K562 (cell line): Measurements from ENCODE around the gene GOLIM4. TPM values are rescaled to one million over a fixed set of nuclear protein-coding genes. Genes with fewer than 3 reads are reported as not detected.

ENCODE experiments used
- ATF4 ChIP-seq: fragments of 450-650 bp; formaldehyde crosslinking; IDR thresholded peaks from 2 replicates; pipeline ENCODE4 v1.4.0; 2022; ENCODE audit warnings: mild to moderate bottlenecking, moderate library complexity
- CEBPZ ChIP-seq: fragments of 150-350 bp; IDR thresholded peaks from 2 replicates; pipeline ENCODE4 v1.6.1; 2014; ENCODE audit warnings: low read depth, mild to moderate bottlenecking, low read length, borderline replicate concordance
- DDX20 ChIP-seq: fragments of 450-650 bp; IDR thresholded peaks from 2 replicates; pipeline ENCODE4 v1.6.1; 2016; ENCODE audit warnings: missing genetic modification characterization, low read depth, mild to moderate bottlenecking, missing compliant biosample characterization, moderate library complexity
- DLX4 ChIP-seq: fragments of 250-450 bp; sonication (Bioruptor Pico); IDR thresholded peaks from 2 replicates; pipeline ENCODE4 v1.6.1; 2021; ENCODE audit warnings: mild to moderate bottlenecking
- FOXA3 ChIP-seq, 2 experiments: fragments of 450-650 bp in 1 of 2; sonication (generic) in 1 of 2; formaldehyde crosslinking; IDR thresholded peaks in 1 of 2; conservative IDR thresholded peaks in 1 of 2; 2 replicates each; pipeline versions ENCODE4 v1.4.0 to v1.8.0; 2020 to 2022; ENCODE audit warnings: mild to moderate bottlenecking in 2 of 2, missing genetic modification reagents in 1 of 2
- HEY1 ChIP-seq: fragments of 250-450 bp; sonication (Bioruptor Pico); IDR thresholded peaks from 2 replicates; pipeline ENCODE4 v1.5.0; 2020; ENCODE audit warnings: mild to moderate bottlenecking, moderate library complexity, borderline replicate concordance
- HNRNPH1 ChIP-seq: fragments of 200-400 bp; formaldehyde crosslinking; optimal IDR thresholded peaks from 2 replicates; pipeline ENCODE3; 2017; ENCODE audit warnings: low read depth, mild to moderate bottlenecking, low read length, moderate library complexity
- KDM1A ChIP-seq, 2 experiments: fragments of 450-650 bp; IDR thresholded peaks; 2 replicates each; pipeline ENCODE4 v1.6.1; 2016; ENCODE audit warnings: mild to moderate bottlenecking in 2 of 2
- NR2C2 ChIP-seq, 2 experiments: fragments of 200-800 bp in 1 of 2; sonication (Bioruptor generic) in 1 of 2; sonication (generic) in 1 of 2; formaldehyde crosslinking in 1 of 2; IDR thresholded peaks; 2 replicates each; pipeline versions ENCODE4 v1.6.1 to v1.8.0; 2016 to 2022; ENCODE audit warnings: mild to moderate bottlenecking in 1 of 2, missing compliant biosample characterization in 1 of 2, missing genetic modification characterization in 1 of 2, missing genetic modification reagents in 1 of 2
- PKNOX1 ChIP-seq: fragments of 450-650 bp; IDR thresholded peaks from 2 replicates; pipeline ENCODE4 v1.6.1; 2016
- SMARCE1 ChIP-seq: fragments of 450-650 bp; IDR thresholded peaks from 2 replicates; pipeline ENCODE4 v1.7.1; 2016; ENCODE audit warnings: mild to moderate bottlenecking
- SRSF3 ChIP-seq: fragments of 200-400 bp; formaldehyde crosslinking; IDR thresholded peaks from 2 replicates; pipeline ENCODE4 v1.6.1; 2016; ENCODE audit warnings: mild to moderate bottlenecking, low read length, moderate library complexity; ENCODE audit not compliant: insufficient read depth
- TOE1 ChIP-seq, 2 experiments: fragments of 450-650 bp in 1 of 2; sonication (generic) in 1 of 2; formaldehyde crosslinking in 1 of 2; IDR thresholded peaks; 2 replicates each; pipeline versions ENCODE4 v1.7.1 to v1.8.0; 2016 to 2022; ENCODE audit warnings: borderline replicate concordance in 2 of 2, mild to moderate bottlenecking in 2 of 2, antibody characterized with exemption in 1 of 2, inconsistent platforms in 1 of 2, low read depth in 1 of 2, missing genetic modification reagents in 1 of 2, moderate library complexity in 1 of 2
- ZC3H11A ChIP-seq: IDR thresholded peaks from 2 replicates; pipeline ENCODE4 v1.6.1; 2012; ENCODE audit warnings: low read depth, low read length, improper control_type of control experiment
- ZFX ChIP-seq: sonication (generic); formaldehyde crosslinking; IDR thresholded peaks from 2 replicates; pipeline ENCODE4 v1.8.0; 2022; ENCODE audit warnings: mild to moderate bottlenecking, missing genetic modification reagents, moderate library complexity
- ZHX1 ChIP-seq: fragments of 150-350 bp; conservative IDR thresholded peaks from 2 replicates; pipeline ENCODE4 v1.6.1; 2014; ENCODE audit warnings: low read length
- ZNF224 ChIP-seq: sonication (generic); formaldehyde crosslinking; IDR thresholded peaks from 2 replicates; pipeline ENCODE4 v1.8.0; 2022; ENCODE audit warnings: mild to moderate bottlenecking, missing genetic modification reagents
- polyA plus RNA-seq, 8 experiments: library from polyadenylated mRNA; depleted of rRNA in 4 of 8; stranded (reverse) in 5 of 8; unstranded in 3 of 8; fragments of >200 nt; fragmentation: Nextera tagmentation in 2 of 8; fragmentation: Illumina TruSeq in 1 of 8; extraction: Ambion mirVana in 2 of 8; extraction: Trizol in 1 of 8; gene quantifications; 2 replicates each; pipeline versions ENCODE4 v1.2.1 to v1.2.3, GENCODE V29; 2011 to 2014; ENCODE audit warnings: inconsistent platforms in 1 of 8, missing spikeins in 1 of 8
- total RNA-seq, 7 experiments: library from RNA; depleted of rRNA in 6 of 7; stranded (reverse); fragments of >200 nt in 6 of 7; fragmentation: Illumina TruSeq in 2 of 7; extraction: Trizol in 2 of 7; gene quantifications; 2 replicates each; pipeline versions ENCODE4 v1.2.1 to v1.2.3, GENCODE V29; 2011 to 2021; ENCODE audit warnings: low replicate concordance in 1 of 7

The GOLIM4 gene
- total and polyA plus RNA-seq, 9 of the 15 experiments (the other 6 are each of a cell fraction or from before 2014, with no cell fraction given) = 9.3 to 39.4 (median 31.0) TPM

- TF ChIP-seq PKNOX1 (peak; percentile 48; the same call in 1 of the 2 replicates), DLX4 (no peak), CEBPZ (no peak), ZFX (CRISPR knock-in tag) (no peak), DDX20 (tag) (no peak), ZNF224 (CRISPR knock-in tag) (no peak; the same call in 1 of the 2 replicates), ATF4 (CRISPR knock-in tag) (no peak), HNRNPH1 (no peak), NR2C2 (CRISPR knock-in tag; IDR thresholded peaks at IDR 0.05) (peak; percentile 74), NR2C2 (tag; IDR thresholded peaks at IDR 0.05) (peak; percentile 81), KDM1A (IDR thresholded peaks at IDR 0.05) (peak in 1 of 2 experiments; percentile 69; a peak in 3 of 4 replicates), ZHX1 (no peak), SRSF3 (no peak), FOXA3 (CRISPR knock-in tag; conservative IDR thresholded peaks at IDR 0.05 in 1 of 2, IDR thresholded peaks at IDR 0.05 in 1 of 2) (0 out of 4 replicates have a peak, but pooled peaks of 1 of the 2 experiments have one; percentile 16), TOE1 (IDR thresholded peaks at IDR 0.05; ENCODE audit: borderline replicate concordance) (no peak; the same call in 1 of the 2 replicates), TOE1 (CRISPR knock-in tag; IDR thresholded peaks at IDR 0.05; ENCODE audit: borderline replicate concordance, low read depth) (no peak), ZC3H11A (no peak), HEY1 (CRISPR knock-in tag) (no peak), SMARCE1 (peak; percentile 48)
Measured at GRCh38 chr3:168094877-168095610, 680 bp downstream of the GOLIM4 start (continued).
